Esophagus squamous epithelium (tissue), 5 donors: ENCODE data around the gene GPR137B. TPM values are rescaled to one million over a fixed set of nuclear protein-coding genes. Genes with fewer than 3 reads are reported as not detected.
A peak's percentile ranks its signal among the peaks of the same experiment; 100 is the strongest.

Experiments used
- DNase-seq: peaks from one replicate; lab custom pipeline; 2025; lab: John Stamatoyannopoulos, UW
- H3K27ac ChIP-seq, 4 donors: fragments of 200-600 bp; sonication (generic); one replicate each; pipeline ENCODE4 v1.5.1; 2016 to 2019; ENCODE audit warnings: mild to moderate bottlenecking in 1 of 4
- H3K27me3 ChIP-seq, 4 donors: fragments of 200-600 bp; sonication (generic); 1 replicate in 3 of 4; 2 replicates in 1 of 4; pipeline versions ENCODE4 v1.5.1 to v1.6.0; 2017 to 2021; ENCODE audit warnings: antibody characterized with exemption in 1 of 4
- H3K36me3 ChIP-seq, 3 donors: fragments of 200-600 bp; sonication (generic); one replicate each; pipeline ENCODE4 v1.5.1; 2016 to 2019
- H3K4me1 ChIP-seq, 3 donors: fragments of 200-600 bp; sonication (generic); one replicate each; pipeline ENCODE4 v1.5.1; 2017 to 2019
- H3K4me3 ChIP-seq, 4 donors: fragments of 200-600 bp; sonication (generic); 1 replicate in 3 of 4; 2 replicates in 1 of 4; pipeline ENCODE4 v1.5.1; 2016 to 2019; ENCODE audit warnings: mild to moderate bottlenecking in 2 of 4, moderate library complexity in 1 of 4
- H3K9me3 ChIP-seq, 3 donors: fragments of 200-600 bp; sonication (generic); one replicate each; pipeline ENCODE4 v1.5.1; 2016 to 2019
- POLR2A ChIP-seq, 4 donors: fragments of 450-650 bp; IDR thresholded peaks; one replicate each; pipeline ENCODE4 v1.6.1; 2017; ENCODE audit warnings: antibody characterized with exemption in 4 of 4, mild to moderate bottlenecking in 4 of 4, moderate library complexity in 3 of 4
- WGBS, 2 donors: methylation state at CpG; one replicate each; pipeline ENCODE4 v1.1.5; 2018; 5-methylcytosine and 5-hydroxymethylcytosine counted together
- intact Hi-C: fragments of 100-400 bp; cut with DNase I; formaldehyde crosslinking; loops from one replicate; pipeline ENCODE4 v1.15.0; 2022
- total RNA-seq, 4 donors: library from RNA; depleted of rRNA; stranded (reverse); fragments of >200 nt; gene quantifications; one replicate each; pipeline ENCODE4 v1.1.0, GENCODE V29; 2016
- TF ChIP-seq, protein P1 (sequence below), 6 experiments: fragments of 450-650 bp in 4 of 6; fragments of 200-600 bp in 2 of 6; sonication (generic) in 2 of 6; IDR thresholded peaks; one replicate each; pipeline ENCODE4 v1.5.1; 2016 to 2019; ENCODE audit warnings: antibody characterized with exemption in 6 of 6, mild to moderate bottlenecking in 4 of 6, moderate library complexity in 4 of 6
- donor health status: DM: yes; HTN: yes; CAD: no.

GPR137B gene
- total RNA-seq, 4 donors from 2014 or later = 3.6 to 16.0 (median 7.4) TPM

DNA sequence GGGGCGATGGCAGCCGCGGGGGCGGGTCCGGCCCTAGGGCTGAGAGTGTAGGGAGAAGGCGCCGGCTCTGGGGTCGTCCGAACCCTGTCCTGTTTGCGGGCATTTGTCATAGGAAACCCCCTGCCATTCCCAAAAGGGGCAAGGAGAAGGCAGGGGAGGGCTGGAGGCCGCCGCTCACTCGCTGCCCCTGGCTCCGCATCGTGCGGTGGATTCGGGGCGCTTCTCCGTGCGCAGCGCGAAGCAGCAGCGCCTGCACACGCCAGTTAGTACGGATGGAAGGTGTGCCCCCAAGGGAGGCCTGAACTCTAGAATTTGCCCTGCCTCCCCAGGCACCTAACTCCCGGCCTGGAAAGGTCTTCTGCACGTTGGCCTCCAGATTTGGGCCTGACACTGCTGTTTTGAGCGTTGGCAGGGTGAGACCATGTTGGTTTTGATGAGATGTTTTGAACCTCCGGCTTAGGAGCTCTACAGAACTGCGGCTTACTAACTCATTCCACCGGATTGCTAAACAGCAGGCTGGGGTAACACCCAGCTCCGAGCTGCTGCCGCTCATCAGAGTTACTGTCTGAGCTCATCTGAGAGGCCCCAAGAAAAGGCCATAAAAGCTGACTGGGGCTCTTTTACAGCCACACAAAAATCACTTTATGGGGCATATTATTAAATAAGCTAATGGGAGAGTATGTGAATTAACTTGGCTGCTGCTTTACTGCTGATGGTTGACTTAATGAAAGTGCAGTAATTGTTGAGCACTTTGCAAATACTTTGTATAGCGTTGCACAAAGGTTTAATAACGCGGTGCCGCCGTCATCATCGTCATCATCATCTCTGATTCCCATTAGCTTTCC lies 987 bp downstream of the GPR137B start:
- peaks cover 0 to 29% (median 0%) of the 10 kb centered on the region in 4 donors for H3K27me3 ChIP-seq
- H3K36me3 ChIP-seq = no peaks in the 10 kb centered on the region
- 42 to 44% methylated on average over 11 to 13 of the region's 39 CpGs for WGBS, 2 donors
- no peak for DNase-seq
- peak overlapping the region; percentile 70 to 87 (median 84) for H3K4me3 ChIP-seq
- peaks cover 23 to 59% (median 26%) of the 10 kb centered on the region in 3 donors for H3K4me1 ChIP-seq
- H3K9me3 ChIP-seq = no peaks in the 10 kb centered on the region
- H3K27ac ChIP-seq = peak overlapping the region; percentile 12 to 77 (median 68)
- intact Hi-C loops = no loop called here
- TF ChIP-seq, protein P1, sequence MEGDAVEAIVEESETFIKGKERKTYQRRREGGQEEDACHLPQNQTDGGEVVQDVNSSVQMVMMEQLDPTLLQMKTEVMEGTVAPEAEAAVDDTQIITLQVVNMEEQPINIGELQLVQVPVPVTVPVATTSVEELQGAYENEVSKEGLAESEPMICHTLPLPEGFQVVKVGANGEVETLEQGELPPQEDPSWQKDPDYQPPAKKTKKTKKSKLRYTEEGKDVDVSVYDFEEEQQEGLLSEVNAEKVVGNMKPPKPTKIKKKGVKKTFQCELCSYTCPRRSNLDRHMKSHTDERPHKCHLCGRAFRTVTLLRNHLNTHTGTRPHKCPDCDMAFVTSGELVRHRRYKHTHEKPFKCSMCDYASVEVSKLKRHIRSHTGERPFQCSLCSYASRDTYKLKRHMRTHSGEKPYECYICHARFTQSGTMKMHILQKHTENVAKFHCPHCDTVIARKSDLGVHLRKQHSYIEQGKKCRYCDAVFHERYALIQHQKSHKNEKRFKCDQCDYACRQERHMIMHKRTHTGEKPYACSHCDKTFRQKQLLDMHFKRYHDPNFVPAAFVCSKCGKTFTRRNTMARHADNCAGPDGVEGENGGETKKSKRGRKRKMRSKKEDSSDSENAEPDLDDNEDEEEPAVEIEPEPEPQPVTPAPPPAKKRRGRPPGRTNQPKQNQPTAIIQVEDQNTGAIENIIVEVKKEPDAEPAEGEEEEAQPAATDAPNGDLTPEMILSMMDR (IDR thresholded peaks at IDR 0.05) = no peak
- no peak for TF ChIP-seq POLR2A (IDR thresholded peaks at IDR 0.05)

DNA sequence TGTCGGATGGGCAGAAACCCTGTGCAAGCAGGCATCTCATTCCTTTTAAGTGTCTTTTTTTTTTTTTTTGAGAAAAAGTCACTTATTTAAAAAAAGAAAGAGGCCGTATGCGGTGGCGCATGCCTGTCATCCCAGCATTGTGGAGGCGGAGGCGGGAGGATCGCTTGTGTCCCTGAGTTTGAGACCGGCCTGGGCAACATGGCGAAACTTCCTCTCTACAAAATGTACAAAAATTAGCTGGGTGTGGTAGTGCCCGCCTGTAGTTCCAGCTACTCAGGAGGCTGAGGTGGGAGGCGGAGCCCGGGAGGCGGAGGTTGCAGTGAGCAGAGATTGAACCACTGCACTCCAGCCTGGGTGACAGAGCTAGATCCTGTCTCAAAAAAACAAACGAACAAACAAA lies 1.7 kb downstream of the GPR137B start:
- Histone ChIP-seq H3K27ac (no peak overlapping the region), H3K4me3 (peak overlapping the region in 3 of 4 donors; percentile 70 to 85 (median 84)), H3K9me3 (no peaks in the 10 kb centered on the region), H3K27me3 (peaks cover 0 to 29% (median 0%) of the 10 kb centered on the region in 4 donors), H3K36me3 (no peaks in the 10 kb centered on the region), H3K4me1 (peaks cover 23 to 59% (median 26%) of the 10 kb centered on the region in 3 donors)
- 80 to 88% methylated on average over 8 to 13 of the region's 14 CpGs for WGBS, 2 donors
- TF ChIP-seq, protein P1 (IDR thresholded peaks at IDR 0.05) = no peak
- TF ChIP-seq POLR2A (IDR thresholded peaks at IDR 0.05) = no peak
- no peak for DNase-seq
- intact Hi-C loops = no loop called here

DNA sequence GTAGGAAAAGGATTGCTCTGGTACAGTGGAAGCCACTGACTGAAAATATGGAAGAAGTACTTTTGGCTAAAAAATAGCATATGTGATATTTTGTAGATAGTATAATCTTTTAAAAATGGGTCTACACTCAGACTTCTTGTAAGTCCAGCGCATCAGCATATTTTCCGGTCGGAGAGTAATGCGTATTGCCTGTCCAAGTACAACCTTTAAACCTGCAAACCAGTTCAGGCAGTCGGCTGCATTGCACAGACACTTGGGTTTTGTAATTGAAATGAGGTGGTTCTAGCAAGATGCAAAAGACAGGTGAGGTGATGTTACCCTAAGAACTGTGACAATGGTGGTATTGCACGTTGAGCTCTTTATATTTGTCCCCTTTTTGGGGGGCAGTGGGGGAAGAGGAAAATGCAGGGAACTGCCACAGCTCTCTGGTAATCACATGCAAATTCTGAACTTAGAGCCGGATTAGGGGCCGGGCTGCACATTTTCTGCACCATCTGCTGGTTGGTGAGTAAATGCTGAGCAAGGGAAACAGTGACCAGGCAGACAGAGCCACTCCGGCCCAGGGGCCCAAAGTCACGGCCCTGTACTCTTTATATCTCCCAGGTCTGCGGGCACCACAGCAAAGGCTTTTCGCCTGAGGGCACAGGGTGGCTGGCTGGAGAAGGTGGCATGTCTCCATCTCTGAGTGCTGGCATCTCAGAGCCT lies 2.3 kb downstream of the GPR137B start:
- Histone ChIP-seq H3K36me3 (no peaks in the 10 kb centered on the region), H3K27me3 (peaks cover 0 to 25% (median 0%) of the 10 kb centered on the region in 4 donors), H3K4me1 (peaks cover 23 to 63% (median 26%) of the 10 kb centered on the region in 3 donors), H3K9me3 (no peaks in the 10 kb centered on the region), H3K27ac (no peak overlapping the region), H3K4me3 (peak overlapping the region in 2 of 4 donors; percentile 84 to 85)
- WGBS, 2 donors = 46 to 61% methylated on average over 12 of the region's 12 CpGs
- DNase-seq = no peak
- intact Hi-C loops = no loop called here
- TF ChIP-seq POLR2A (IDR thresholded peaks at IDR 0.05) = no peak
- TF ChIP-seq, protein P1 (IDR thresholded peaks at IDR 0.05) = no peak

DNA sequence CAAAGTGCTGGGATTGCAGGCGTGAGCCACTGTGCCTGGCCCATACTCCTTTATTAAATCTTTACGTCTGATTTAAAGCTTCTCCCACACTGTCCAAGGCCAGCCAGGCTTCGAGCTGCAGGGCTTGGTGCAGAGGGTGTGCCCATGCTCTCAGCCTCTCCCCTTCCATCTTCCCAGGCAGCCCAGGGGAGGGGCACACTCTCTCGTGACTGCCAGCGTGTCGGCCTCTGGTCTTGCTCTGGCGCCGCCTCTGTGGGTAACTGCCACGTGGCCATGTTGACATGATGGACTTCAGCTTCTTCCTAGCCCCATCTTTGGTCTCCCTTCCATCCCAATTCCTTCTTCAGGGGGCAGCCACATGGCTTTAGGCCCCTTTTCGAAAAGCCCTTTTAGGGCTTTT lies 4.7 kb downstream of the GPR137B start:
- no peak overlapping the region for H3K27ac ChIP-seq
- no peak for DNase-seq
- WGBS, 2 donors = 85 to 89% methylated on average over 8 to 10 of the region's 10 CpGs
- intact Hi-C loops = no loop called here
- H3K36me3 ChIP-seq = no peaks in the 10 kb centered on the region
- H3K4me1 ChIP-seq = peaks cover 17 to 59% (median 17%) of the 10 kb centered on the region in 3 donors
- no peak for TF ChIP-seq POLR2A (IDR thresholded peaks at IDR 0.05)
- TF ChIP-seq, protein P1 (IDR thresholded peaks at IDR 0.05) = no peak
- peaks cover 0 to under 1% (median 0%) of the 10 kb centered on the region in 4 donors for H3K27me3 ChIP-seq
- H3K4me3 ChIP-seq = no peak overlapping the region
- H3K9me3 ChIP-seq = no peaks in the 10 kb centered on the region
